Pancreas (tissue), 10 donors: ENCODE measurements around the gene MAPK7. TPM values are rescaled to one million over a fixed set of nuclear protein-coding genes. Genes with fewer than 3 reads are reported as not detected.

Experiments
- ATAC-seq, 4 donors: fragments of 200-7000 bp; cut with Tn5 transposase; one replicate each; pipeline versions ENCODE4 v1.8.0 to v1.9.1; 2020; ENCODE audit warnings: mild to moderate bottlenecking in 4 of 4, moderate library complexity in 4 of 4
- DNase-seq, 6 donors: peaks; one replicate each; pipeline ENCODE4 v3.0.0-alpha.2; 2020
- FAIRE-seq: peaks from 2 replicates; lab custom pipeline; 2012; peaks lifted over from hg19 to GRCh38; lab: Jason Lieb, UNC
- H3K27ac ChIP-seq, 4 donors: fragments of 200-600 bp; sonication (generic); 1 replicate in 3 of 4; 2 replicates in 1 of 4; pipeline versions ENCODE4 v1.5.0 to v1.8.0; 2020
- H3K27me3 ChIP-seq, 4 donors: fragments of 200-600 bp; one replicate each; pipeline ENCODE4 v1.8.0; 2021
- H3K36me3 ChIP-seq, 3 donors: fragments of 200-600 bp; sonication (generic) in 1 of 3; one replicate each; pipeline versions ENCODE4 v1.5.0 to v1.8.0; 2020 to 2021
- H3K4me1 ChIP-seq, 3 donors: fragments of 200-600 bp; one replicate each; pipeline ENCODE4 v1.8.0; 2021
- H3K4me3 ChIP-seq, 4 donors: fragments of 200-600 bp; sonication (generic) in 2 of 4; one replicate each; pipeline versions ENCODE4 v1.5.0 to v1.8.0; 2020 to 2021
- H3K9me3 ChIP-seq, 4 donors: fragments of 200-600 bp; one replicate each; pipeline ENCODE4 v1.8.0; 2021
- WGBS, 2 donors: extraction: QIAGEN DNeasy Blood & Tissue Kit; methylation state at CpG; one replicate each; pipeline ENCODE4 v1.1.7; 2013; 5-methylcytosine and 5-hydroxymethylcytosine counted together
- intact Hi-C, 3 donors: fragments of 100-400 bp; cut with DNase I; formaldehyde crosslinking; loops; one replicate each; pipeline versions ENCODE4 v1.11.1 to v1.14.2; 2022
- polyA plus RNA-seq, 2 donors: library from polyadenylated mRNA; stranded (reverse); fragments of 200-250 nt; gene quantifications; one replicate each; pipeline ENCODE4 v1.2.3, GENCODE V29; 2013
- total RNA-seq, 6 donors: library from RNA; stranded (reverse); fragmentation: NEBNext Ultra II Directional in 4 of 6; extraction: Animal tissue kit (Norgen Biotek cat#: 25700) in 4 of 6; gene quantifications; one replicate each; pipeline versions ENCODE4 v1.2.1 to v1.2.4, GENCODE V29; 2021 to 2023
- TF ChIP-seq, protein P1 (sequence below), 4 donors: fragments of 200-600 bp; sonication (generic) in 3 of 4; IDR thresholded peaks; one replicate each; pipeline versions ENCODE4 v1.5.0 to v1.8.0; 2021; ENCODE audit warnings: antibody characterized with exemption in 4 of 4
- donor health status: healthy with polysubstance abuse.
- donor health status: DM: no; HTN: no; CAD: no; lungs with moderate emphysema.
- donor health status: DM: no; HTN: no; CAD: no.
- donor health status: control.
- donor health status: control.
- donor health status: Bipolar disorder and iron deficiency.
- donor health status: DM: yes; HTN: yes; CAD: no.
- donor health status: DM: no; HTN: no; CAD: no.
- donor health status: DM: no; HTN: no; CAD: no.
- donor health status: DM: yes; HTN: yes; CAD: no.

MAPK7 gene
- total and polyA plus RNA-seq, 8 donors: 3.4 to 10.5 (median 7.9) TPM

- H3K4me1 ChIP-seq: no peaks in the 10 kb centered on the region
- TF ChIP-seq, protein P1, sequence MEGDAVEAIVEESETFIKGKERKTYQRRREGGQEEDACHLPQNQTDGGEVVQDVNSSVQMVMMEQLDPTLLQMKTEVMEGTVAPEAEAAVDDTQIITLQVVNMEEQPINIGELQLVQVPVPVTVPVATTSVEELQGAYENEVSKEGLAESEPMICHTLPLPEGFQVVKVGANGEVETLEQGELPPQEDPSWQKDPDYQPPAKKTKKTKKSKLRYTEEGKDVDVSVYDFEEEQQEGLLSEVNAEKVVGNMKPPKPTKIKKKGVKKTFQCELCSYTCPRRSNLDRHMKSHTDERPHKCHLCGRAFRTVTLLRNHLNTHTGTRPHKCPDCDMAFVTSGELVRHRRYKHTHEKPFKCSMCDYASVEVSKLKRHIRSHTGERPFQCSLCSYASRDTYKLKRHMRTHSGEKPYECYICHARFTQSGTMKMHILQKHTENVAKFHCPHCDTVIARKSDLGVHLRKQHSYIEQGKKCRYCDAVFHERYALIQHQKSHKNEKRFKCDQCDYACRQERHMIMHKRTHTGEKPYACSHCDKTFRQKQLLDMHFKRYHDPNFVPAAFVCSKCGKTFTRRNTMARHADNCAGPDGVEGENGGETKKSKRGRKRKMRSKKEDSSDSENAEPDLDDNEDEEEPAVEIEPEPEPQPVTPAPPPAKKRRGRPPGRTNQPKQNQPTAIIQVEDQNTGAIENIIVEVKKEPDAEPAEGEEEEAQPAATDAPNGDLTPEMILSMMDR (IDR thresholded peaks at IDR 0.05): no peak
- intact Hi-C loops: no loop called here
- no peak overlapping the region for H3K4me3 ChIP-seq
- 67 to 73% methylated on average over 7 of the region's 7 CpGs for WGBS, 2 donors
- H3K36me3 ChIP-seq: no peaks in the 10 kb centered on the region
- FAIRE-seq (no peak), ATAC-seq (no peak), DNase-seq (no peak)
- H3K27ac ChIP-seq: no peak overlapping the region
- no peaks in the 10 kb centered on the region for H3K27me3 ChIP-seq
- H3K9me3 ChIP-seq: no peaks in the 10 kb centered on the region
Measured at GRCh38 chr17:19392303-19392702, 14.0 kb downstream of the MAPK7 start.

- TF ChIP-seq, protein P1 (IDR thresholded peaks at IDR 0.05): no peak
- Histone ChIP-seq H3K4me3 (no peak overlapping the region), H3K27me3 (no peaks in the 10 kb centered on the region), H3K4me1 (peaks cover 0 to 4% (median 3%) of the 10 kb centered on the region in 3 donors), H3K36me3 (no peaks in the 10 kb centered on the region), H3K9me3 (no peaks in the 10 kb centered on the region), H3K27ac (peak overlapping the region in 2 of 4 donors; percentile 55 to 58)
- ATAC-seq: peak; percentile 56 to 71 (median 60)
- 47 to 48% methylated on average over 6 of the region's 6 CpGs for WGBS, 2 donors
- DNase-seq: no peak
- FAIRE-seq: no peak
- intact Hi-C loops: no loop called here
Measured at GRCh38 chr17:19397556-19398041, 19.3 kb downstream of the MAPK7 start.

DNA sequence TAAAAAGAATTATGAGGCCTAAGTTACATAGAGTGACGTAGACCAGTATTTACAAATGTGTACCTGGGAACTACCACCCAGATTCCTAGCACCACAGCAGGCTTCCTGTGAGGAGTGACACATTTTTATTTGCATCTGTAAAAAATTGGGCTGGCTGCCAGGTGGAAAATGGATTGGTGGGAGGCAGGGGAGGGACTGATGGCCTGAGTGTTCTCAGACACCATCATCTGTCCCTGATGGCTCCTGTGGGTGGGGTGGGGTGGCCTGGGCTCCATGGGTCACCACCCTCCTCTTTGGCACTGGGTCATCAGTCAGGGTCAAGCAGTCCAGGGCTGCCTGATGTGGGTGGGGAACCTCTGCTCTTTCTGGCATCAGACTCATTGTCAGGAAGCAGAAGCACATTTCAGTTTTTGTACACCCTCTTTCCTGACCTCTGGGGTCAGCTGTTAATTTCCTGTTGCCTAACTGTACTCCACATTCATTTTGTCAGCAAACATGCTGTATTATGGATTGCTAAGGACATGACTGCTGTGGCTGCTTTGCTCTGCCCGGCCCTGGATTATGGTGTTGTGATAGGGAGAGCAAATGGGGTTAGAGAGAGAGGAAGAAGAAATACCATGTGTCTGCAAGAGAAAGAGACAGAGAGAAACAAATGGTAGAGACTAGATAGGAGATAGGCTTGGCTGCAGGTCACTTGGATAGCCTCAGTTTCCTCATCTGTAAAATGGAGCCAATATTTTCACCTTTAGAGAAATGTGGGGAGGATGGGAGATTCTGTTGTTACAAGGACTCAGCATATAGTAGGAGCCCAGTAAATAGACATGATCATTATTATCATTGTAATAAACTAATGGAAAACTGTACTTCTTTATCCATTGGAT, 20.2 kb downstream of the MAPK7 start:
- H3K4me1 ChIP-seq: peaks cover 0 to 4% (median 3%) of the 10 kb centered on the region in 3 donors
- peak overlapping the region; percentile 5 to 58 (median 37) for H3K27ac ChIP-seq
- no peaks in the 10 kb centered on the region for H3K9me3 ChIP-seq
- intact Hi-C loops: no loop called here
- H3K4me3 ChIP-seq: no peak overlapping the region
- no peaks in the 10 kb centered on the region for H3K27me3 ChIP-seq
- ATAC-seq (peak; percentile 56 to 71 (median 66)), FAIRE-seq (no peak), DNase-seq (peak in 2 of 6 donors; percentile 25 to 42)
- WGBS, 2 donors: 55 to 62% methylated on average over 2 of the region's 2 CpGs
- TF ChIP-seq, protein P1 (IDR thresholded peaks at IDR 0.05): no peak
- H3K36me3 ChIP-seq: no peaks in the 10 kb centered on the region

DNA sequence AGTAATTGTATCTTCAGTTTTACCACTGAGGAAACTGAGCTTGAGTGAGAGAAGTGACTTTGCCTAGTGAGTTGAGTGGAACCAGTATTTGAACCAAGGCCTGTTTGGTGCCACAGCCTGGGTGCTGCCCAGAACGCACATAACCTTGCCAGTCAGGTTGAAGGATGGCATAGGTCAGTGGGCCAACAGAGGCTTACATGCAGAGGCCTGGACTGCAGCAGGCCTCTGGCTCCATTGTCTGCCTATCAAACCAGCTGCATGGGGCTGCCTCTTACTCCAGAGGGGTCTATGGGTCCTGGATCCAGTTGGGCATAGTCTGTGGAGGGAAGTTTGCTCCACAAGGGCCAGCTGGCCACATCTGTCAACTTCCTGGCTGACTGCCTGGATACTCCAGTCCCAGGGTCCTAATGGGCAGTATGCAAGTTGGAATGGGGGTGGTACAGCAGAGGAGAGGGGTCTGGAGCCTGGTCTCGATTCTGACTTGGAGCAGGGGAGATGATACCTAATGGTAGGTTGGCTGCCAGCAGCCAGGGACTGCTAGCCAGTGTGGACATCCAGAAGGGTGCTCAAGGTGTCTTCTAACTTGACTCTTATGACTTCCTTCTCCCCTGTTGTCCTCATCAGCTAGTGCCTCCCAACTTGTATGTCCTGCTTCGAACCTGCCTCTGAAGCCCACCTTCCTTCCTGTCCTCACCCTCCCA, 21.6 kb downstream of the MAPK7 start:
- H3K4me1 ChIP-seq: peaks cover 0 to 4% (median 3%) of the 10 kb centered on the region in 3 donors
- DNase-seq: no peak
- TF ChIP-seq, protein P1 (IDR thresholded peaks at IDR 0.05): no peak
- H3K4me3 ChIP-seq: no peak overlapping the region
- FAIRE-seq: no peak
- ATAC-seq: no peak
- WGBS, 2 donors: 61 to 81% methylated on average over 3 of the region's 3 CpGs
- no peak overlapping the region for H3K27ac ChIP-seq
- no peaks in the 10 kb centered on the region for H3K27me3 ChIP-seq
- no peaks in the 10 kb centered on the region for H3K36me3 ChIP-seq
- intact Hi-C loops: no loop called here
- H3K9me3 ChIP-seq: no peaks in the 10 kb centered on the region
